ENCODE measurements around the gene APOBEC4. TPM values are rescaled to one million over a fixed set of nuclear protein-coding genes. Genes with fewer than 3 reads are reported as not detected.
A peak's percentile ranks its signal among the peaks of the same experiment; 100 is the strongest.
"Not testable (repeated sequence)": the region's sequence is repeated elsewhere in the genome, so short reads cannot be mapped to it uniquely, and the experiment has no call there.

APOBEC4 gene
- total and polyA plus RNA-seq, 4 donors = 0.66 TPM; not detected in 3

- Histone ChIP-seq H3K27ac (ENCODE audit: low read depth, low read length) (no peak overlapping the region), H3K9me3 (ENCODE audit: control insufficient read depth, insufficient read depth, low read length) (no peaks in the 10 kb centered on the region), H3K4me3 (ENCODE audit: low read depth, low read length) (no peak overlapping the region), H3K27me3 (ENCODE audit: control insufficient read depth, insufficient read depth, low read length) (no peaks in the 10 kb centered on the region), H3K4me1 (ENCODE audit: control insufficient read depth, insufficient read depth, low read length) (peaks cover 3% of the 10 kb centered on the region), H3K36me3 (ENCODE audit: control insufficient read depth, insufficient read depth, low read length) (no peaks in the 10 kb centered on the region)
- DNase-seq (ENCODE audit: low read depth in 4 of 6, low spot score in 6 of 6) = no peak
Measured at GRCh38 chr1:183693521-183693920, 40.4 kb upstream of the APOBEC4 start.

- no peak overlapping the region for H3K4me3 ChIP-seq (ENCODE audit: low read depth, low read length)
- no peaks in the 10 kb centered on the region for H3K9me3 ChIP-seq (ENCODE audit: control insufficient read depth, insufficient read depth, low read length)
- no peaks in the 10 kb centered on the region for H3K27me3 ChIP-seq (ENCODE audit: control insufficient read depth, insufficient read depth, low read length)
- H3K27ac ChIP-seq (ENCODE audit: low read depth, low read length) = no peak overlapping the region
- H3K36me3 ChIP-seq (ENCODE audit: control insufficient read depth, insufficient read depth, low read length) = no peaks in the 10 kb centered on the region
- no peak for DNase-seq (ENCODE audit: low read depth in 4 of 6, low spot score in 6 of 6)
- no peaks in the 10 kb centered on the region for H3K4me1 ChIP-seq (ENCODE audit: control insufficient read depth, insufficient read depth, low read length)
Measured at GRCh38 chr1:183689762-183690204, 36.7 kb upstream of the APOBEC4 start.

GRCh38 chr1:183688341-183689060 lies 35.4 kb upstream of the APOBEC4 start:
- Histone ChIP-seq H3K36me3 (ENCODE audit: control insufficient read depth, insufficient read depth, low read length) (no peaks in the 10 kb centered on the region), H3K27me3 (ENCODE audit: control insufficient read depth, insufficient read depth, low read length) (no peaks in the 10 kb centered on the region), H3K4me1 (ENCODE audit: control insufficient read depth, insufficient read depth, low read length) (no peaks in the 10 kb centered on the region), H3K27ac (ENCODE audit: low read depth, low read length) (no peak overlapping the region), H3K4me3 (ENCODE audit: low read depth, low read length) (no peak overlapping the region), H3K9me3 (ENCODE audit: control insufficient read depth, insufficient read depth, low read length) (no peaks in the 10 kb centered on the region)
- no peak for DNase-seq (ENCODE audit: low read depth in 4 of 6, low spot score in 6 of 6)
- WGBS (ENCODE audit: insufficient coverage) = no CpG with 5 or more reads among the region's 2 CpGs

- WGBS (ENCODE audit: insufficient coverage) = no CpG with 5 or more reads among the region's 2 CpGs
- no peak for DNase-seq (ENCODE audit: low read depth in 4 of 6, low spot score in 6 of 6)
- Histone ChIP-seq H3K4me3 (ENCODE audit: low read depth, low read length) (no peak overlapping the region), H3K4me1 (ENCODE audit: control insufficient read depth, insufficient read depth, low read length) (no peaks in the 10 kb centered on the region), H3K9me3 (ENCODE audit: control insufficient read depth, insufficient read depth, low read length) (no peaks in the 10 kb centered on the region), H3K27ac (ENCODE audit: low read depth, low read length) (no peak overlapping the region), H3K27me3 (ENCODE audit: control insufficient read depth, insufficient read depth, low read length) (no peaks in the 10 kb centered on the region), H3K36me3 (ENCODE audit: control insufficient read depth, insufficient read depth, low read length) (no peaks in the 10 kb centered on the region)
Measured at GRCh38 chr1:183687546-183688304, 34.6 kb upstream of the APOBEC4 start.

GRCh38 chr1:183686229-183686628 lies 33.1 kb upstream of the APOBEC4 start:
- H3K27me3 ChIP-seq (ENCODE audit: control insufficient read depth, insufficient read depth, low read length) = no peaks in the 10 kb centered on the region
- H3K4me1 ChIP-seq (ENCODE audit: control insufficient read depth, insufficient read depth, low read length) = no peaks in the 10 kb centered on the region
- no peak for DNase-seq (ENCODE audit: low read depth in 4 of 6, low spot score in 6 of 6)
- H3K36me3 ChIP-seq (ENCODE audit: control insufficient read depth, insufficient read depth, low read length) = no peaks in the 10 kb centered on the region
- no peak overlapping the region for H3K4me3 ChIP-seq (ENCODE audit: low read depth, low read length)
- H3K27ac ChIP-seq (ENCODE audit: low read depth, low read length) = no peak overlapping the region
- no peaks in the 10 kb centered on the region for H3K9me3 ChIP-seq (ENCODE audit: control insufficient read depth, insufficient read depth, low read length)

GRCh38 chr1:183685112-183685713 lies 32.1 kb upstream of the APOBEC4 start:
- WGBS (ENCODE audit: insufficient coverage) = no CpG with 5 or more reads among the region's 3 CpGs
- Histone ChIP-seq H3K27ac (ENCODE audit: low read depth, low read length) (no peak overlapping the region), H3K27me3 (ENCODE audit: control insufficient read depth, insufficient read depth, low read length) (no peaks in the 10 kb centered on the region), H3K36me3 (ENCODE audit: control insufficient read depth, insufficient read depth, low read length) (no peaks in the 10 kb centered on the region), H3K4me1 (ENCODE audit: control insufficient read depth, insufficient read depth, low read length) (no peaks in the 10 kb centered on the region), H3K4me3 (ENCODE audit: low read depth, low read length) (no peak overlapping the region), H3K9me3 (ENCODE audit: control insufficient read depth, insufficient read depth, low read length) (no peaks in the 10 kb centered on the region)
- DNase-seq (ENCODE audit: low read depth in 4 of 6, low spot score in 6 of 6) = peak in 1 of 6 donors; percentile 10

- not testable (repeated sequence) for H3K9me3 ChIP-seq (ENCODE audit: control insufficient read depth, insufficient read depth, low read length); DNase-seq (ENCODE audit: low read depth in 4 of 6, low spot score in 6 of 6); H3K4me1 ChIP-seq (ENCODE audit: control insufficient read depth, insufficient read depth, low read length); H3K27me3 ChIP-seq (ENCODE audit: control insufficient read depth, insufficient read depth, low read length); H3K36me3 ChIP-seq (ENCODE audit: control insufficient read depth, insufficient read depth, low read length); H3K4me3 ChIP-seq (ENCODE audit: low read depth, low read length); H3K27ac ChIP-seq (ENCODE audit: low read depth, low read length)
- WGBS (ENCODE audit: insufficient coverage) = no CpG with 5 or more reads among the region's 4 CpGs
Measured at GRCh38 chr1:183679363-183679762, 26.2 kb upstream of the APOBEC4 start.

- H3K27ac ChIP-seq (ENCODE audit: low read depth, low read length) = no peak overlapping the region
- no peaks in the 10 kb centered on the region for H3K4me1 ChIP-seq (ENCODE audit: control insufficient read depth, insufficient read depth, low read length)
- H3K4me3 ChIP-seq (ENCODE audit: low read depth, low read length) = no peak overlapping the region
- WGBS (ENCODE audit: insufficient coverage) = no CpG with 5 or more reads among the region's 3 CpGs
- no peak for DNase-seq (ENCODE audit: low read depth in 4 of 6, low spot score in 6 of 6)
- no peaks in the 10 kb centered on the region for H3K9me3 ChIP-seq (ENCODE audit: control insufficient read depth, insufficient read depth, low read length)
- no peaks in the 10 kb centered on the region for H3K36me3 ChIP-seq (ENCODE audit: control insufficient read depth, insufficient read depth, low read length)
- H3K27me3 ChIP-seq (ENCODE audit: control insufficient read depth, insufficient read depth, low read length) = no peaks in the 10 kb centered on the region
Measured at GRCh38 chr1:183678819-183679218, 25.7 kb upstream of the APOBEC4 start.

- H3K36me3 ChIP-seq (ENCODE audit: control insufficient read depth, insufficient read depth, low read length) = no peaks in the 10 kb centered on the region
- WGBS (ENCODE audit: insufficient coverage) = 0% methylated on average over 1 of the region's 2 CpGs
- H3K9me3 ChIP-seq (ENCODE audit: control insufficient read depth, insufficient read depth, low read length) = no peaks in the 10 kb centered on the region
- H3K27ac ChIP-seq (ENCODE audit: low read depth, low read length) = no peak overlapping the region
- H3K4me3 ChIP-seq (ENCODE audit: low read depth, low read length) = no peak overlapping the region
- H3K4me1 ChIP-seq (ENCODE audit: control insufficient read depth, insufficient read depth, low read length) = no peaks in the 10 kb centered on the region
- DNase-seq (ENCODE audit: low read depth in 4 of 6, low spot score in 6 of 6) = no peak
- no peaks in the 10 kb centered on the region for H3K27me3 ChIP-seq (ENCODE audit: control insufficient read depth, insufficient read depth, low read length)
Measured at GRCh38 chr1:183676586-183677189, 23.6 kb upstream of the APOBEC4 start.
